HS-27A (cell line): ENCODE measurements around the gene WDFY3.
"Not testable (repeated sequence)": the region's sequence is repeated elsewhere in the genome, so short reads cannot be mapped to it uniquely, and the experiment has no call there.

Source experiments
- DNase-seq: peaks from one replicate; pipeline ENCODE4 v3.0.0-alpha.2; 2012; ENCODE audit warnings: low read depth, missing footprints

Gene WDFY3

DNA sequence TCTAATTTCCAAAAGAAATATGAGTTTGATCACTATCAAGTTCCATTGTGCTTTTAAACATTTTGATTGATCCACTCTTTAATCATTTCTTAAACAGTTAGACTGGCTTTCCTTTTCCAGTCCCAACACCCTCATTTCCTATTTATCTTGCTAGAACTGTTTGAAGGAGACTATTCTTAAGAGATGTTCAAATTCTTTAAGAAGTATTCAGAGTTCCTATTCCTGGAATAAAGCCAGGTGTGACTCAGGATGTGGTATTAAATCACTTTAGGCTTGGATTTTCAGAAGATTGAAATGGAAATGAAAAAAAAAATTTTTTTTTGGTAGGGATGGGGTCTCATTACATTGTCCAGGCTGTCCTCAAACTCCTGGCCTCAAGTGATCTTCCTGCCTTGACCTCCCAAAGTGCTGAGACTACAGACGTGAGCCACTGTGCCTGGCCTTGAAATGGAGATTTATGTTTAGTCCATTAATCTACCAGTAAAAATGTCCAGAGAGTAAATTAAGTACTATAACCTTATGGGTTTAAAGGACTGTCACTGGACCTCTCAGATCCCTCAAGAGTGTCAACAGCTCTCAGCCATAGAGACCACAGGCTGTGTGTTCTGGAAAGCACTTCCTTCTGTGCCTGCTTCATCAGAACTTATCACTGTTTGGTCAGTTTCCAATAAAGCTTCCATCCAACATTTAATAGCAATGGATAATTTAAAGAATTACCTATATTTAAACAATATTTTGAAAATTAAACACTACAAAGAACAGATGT lies 292.8 kb downstream of the WDFY3 start:
- DNase-seq = peak; percentile 84

DNA sequence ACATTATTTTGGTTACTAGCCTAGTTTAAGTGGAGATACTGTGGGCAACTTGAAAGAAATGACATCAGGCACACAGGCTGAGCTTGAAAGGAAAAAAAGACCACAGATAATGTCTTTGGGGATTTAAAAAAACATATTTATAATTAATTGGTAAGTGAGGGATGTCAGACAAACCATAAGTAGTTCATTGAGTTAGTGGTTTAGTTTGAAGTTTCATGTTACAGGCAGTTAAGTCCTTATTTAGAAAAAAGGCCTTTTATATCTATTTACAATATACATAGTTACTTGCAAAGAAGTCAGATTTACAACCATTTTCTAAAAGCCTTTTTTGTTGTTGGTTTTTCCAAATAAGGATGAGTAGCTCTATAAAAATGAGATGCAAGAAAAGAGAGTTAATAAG lies 294.3 kb downstream of the WDFY3 start:
- DNase-seq = no peak

DNA sequence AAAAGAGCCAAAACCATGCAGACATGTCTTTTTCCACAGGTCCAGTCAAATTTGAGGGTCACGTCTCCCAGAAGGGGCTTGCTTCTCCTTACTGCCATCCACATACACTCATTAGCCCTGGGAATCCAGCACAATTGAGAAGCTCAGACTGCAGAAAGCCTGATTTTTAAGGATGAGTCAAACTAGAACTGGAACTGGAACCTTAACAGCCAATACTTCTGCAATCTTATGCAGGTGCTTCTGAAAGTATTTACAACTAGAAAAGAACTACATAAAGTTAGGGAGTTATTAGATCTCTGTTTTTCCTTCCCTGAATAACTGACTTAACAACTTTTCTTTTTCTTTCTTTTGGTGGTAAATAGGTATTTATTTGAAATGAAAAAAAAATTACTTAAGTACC lies 297.3 kb downstream of the WDFY3 start:
- no peak for DNase-seq

DNA sequence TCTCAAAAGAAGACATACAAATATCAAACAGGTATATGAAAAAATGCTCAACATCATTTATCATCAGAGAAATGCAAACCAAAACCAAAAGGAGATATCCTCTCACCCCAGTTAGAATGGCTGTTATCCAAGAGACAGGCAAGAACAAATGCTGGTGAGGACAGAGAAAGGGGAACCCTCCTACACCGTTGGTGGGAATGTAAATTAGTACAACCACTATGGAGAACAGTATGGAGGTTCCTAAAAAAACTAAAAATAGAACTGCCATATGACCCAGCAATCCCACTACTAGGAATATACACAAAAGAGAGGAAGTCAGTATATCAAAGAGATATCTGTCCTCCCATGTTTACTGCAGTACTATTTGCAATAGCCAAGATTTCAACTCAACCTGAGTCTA lies 300.1 kb downstream of the WDFY3 start:
- DNase-seq = no peak

- not testable (repeated sequence) for DNase-seq
Measured at GRCh38 chr4:84664767-84665166, 301.7 kb downstream of the WDFY3 start.

- no peak for DNase-seq
Measured at GRCh38 chr4:84661191-84661939, 305.1 kb downstream of the WDFY3 start.

DNA sequence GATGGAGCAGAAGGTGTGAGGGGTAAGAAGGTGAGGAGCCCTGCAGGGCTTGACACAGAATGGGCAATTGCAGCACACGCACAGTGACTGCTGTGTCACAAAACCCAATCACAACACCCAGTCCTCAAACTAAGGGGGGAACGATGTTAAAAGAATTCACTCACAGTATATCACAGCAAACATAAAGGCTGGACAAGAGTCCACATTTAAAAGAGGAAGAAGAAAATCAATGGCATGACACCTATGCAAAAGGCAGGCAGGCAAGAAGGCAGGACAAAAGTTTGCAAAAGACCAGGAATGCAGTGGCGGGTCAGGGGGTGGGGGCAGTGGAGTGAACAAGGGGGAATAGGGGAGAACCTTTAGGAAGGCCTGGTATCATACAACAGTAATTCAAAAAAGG lies 305.9 kb downstream of the WDFY3 start:
- no peak for DNase-seq

- no peak for DNase-seq
Measured at GRCh38 chr4:84652478-84652877, 314.0 kb downstream of the WDFY3 start.

DNA sequence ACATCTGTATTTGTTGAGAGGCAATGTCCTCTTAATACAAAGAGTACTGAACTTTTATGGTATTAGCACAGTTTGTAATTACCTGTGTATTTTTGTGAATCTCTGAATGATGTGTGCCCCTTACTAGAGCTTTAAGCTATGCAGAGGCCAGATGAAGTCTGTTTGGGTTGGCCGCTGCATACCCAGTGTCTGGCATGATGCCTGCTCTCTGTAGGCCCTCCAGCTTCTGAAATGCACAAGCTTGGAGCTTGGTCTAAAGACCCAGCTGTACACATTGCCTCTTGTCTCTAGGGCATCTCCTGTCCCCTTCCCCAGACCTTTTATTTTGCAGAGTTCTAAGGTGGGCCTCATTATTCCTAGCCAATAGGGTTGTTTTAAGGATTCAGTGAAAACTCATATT lies 315.0 kb downstream of the WDFY3 start:
- DNase-seq = no peak

GRCh38 chr4:84648863-84649647 lies 317.4 kb downstream of the WDFY3 start:
- DNase-seq = no peak

- no peak for DNase-seq
Measured at GRCh38 chr4:84648178-84648577, 318.3 kb downstream of the WDFY3 start.

DNA sequence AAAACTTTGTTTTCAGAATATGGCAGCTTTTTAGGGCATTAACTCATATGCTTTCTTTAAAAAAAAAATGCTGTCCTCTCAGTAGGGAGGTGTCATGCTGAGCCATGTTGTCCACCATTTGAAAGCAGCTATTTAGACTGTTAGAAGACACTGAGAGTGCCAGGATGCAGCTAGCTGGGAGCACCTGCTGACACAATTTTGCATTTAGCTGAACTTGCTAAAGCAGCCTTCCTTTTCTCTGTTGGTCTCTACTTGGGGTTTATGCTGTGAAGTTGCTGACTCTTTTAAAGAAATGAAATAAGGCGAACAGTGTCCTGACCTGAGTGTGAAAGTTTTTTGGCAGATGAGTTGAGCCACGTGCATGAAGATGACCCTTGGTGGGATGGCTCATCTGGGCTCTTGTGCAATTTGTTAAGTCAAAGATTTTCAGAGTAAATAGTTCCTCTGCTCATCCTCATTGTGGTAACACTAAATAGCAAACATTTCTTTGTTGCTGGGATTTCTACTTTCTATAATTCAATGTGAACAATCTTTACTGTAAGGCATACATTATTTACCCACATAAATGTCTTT lies 319.1 kb downstream of the WDFY3 start:
- no peak for DNase-seq

GRCh38 chr4:84644087-84644486 lies 322.4 kb downstream of the WDFY3 start:
- no peak for DNase-seq

- no peak for DNase-seq
Measured at GRCh38 chr4:84639145-84639544, 327.3 kb downstream of the WDFY3 start.

GRCh38 chr4:84638092-84638491 lies 328.4 kb downstream of the WDFY3 start:
- DNase-seq = no peak

DNA sequence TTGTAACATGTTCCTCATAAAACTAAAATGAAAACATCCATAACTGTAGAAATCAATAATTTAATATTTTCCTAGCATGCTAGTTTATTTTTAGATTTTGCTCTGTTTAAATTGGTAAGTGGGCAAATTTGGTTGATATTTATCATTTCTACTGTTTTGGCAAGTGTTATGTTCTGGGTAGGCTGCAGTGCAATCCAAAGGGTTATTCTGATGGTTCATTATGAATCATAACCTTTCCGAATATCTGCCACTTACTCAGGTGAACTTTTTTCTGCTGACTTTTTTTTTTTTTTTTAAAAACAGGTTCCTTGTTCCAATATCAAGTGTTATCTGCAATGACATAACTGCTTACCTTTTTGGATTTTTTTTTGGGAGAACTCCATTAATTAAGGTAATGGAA lies 331.5 kb downstream of the WDFY3 start:
- no peak for DNase-seq

- peak; percentile 5 for DNase-seq
Measured at GRCh38 chr4:84632092-84632491, 334.4 kb downstream of the WDFY3 start.

DNA sequence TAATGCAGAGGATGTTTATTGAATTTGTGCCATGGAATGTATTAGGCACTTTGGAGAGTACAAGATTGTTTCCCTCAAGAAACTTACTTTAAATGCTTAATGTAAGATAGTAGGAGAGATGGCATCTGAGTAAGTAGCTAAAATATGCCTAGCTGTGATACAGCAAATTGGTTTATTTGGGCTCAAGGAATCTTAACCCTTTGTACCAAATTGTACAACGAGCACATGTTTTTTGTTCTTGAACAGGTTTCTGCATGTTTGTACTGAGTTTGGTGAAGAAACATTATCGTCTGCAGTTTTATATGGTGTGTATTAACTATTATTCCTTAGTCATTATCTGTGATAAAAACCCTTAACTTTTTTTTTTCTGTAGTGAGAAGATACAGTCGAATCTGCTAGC lies 334.9 kb downstream of the WDFY3 start:
- no peak for DNase-seq

- no peak for DNase-seq
Measured at GRCh38 chr4:84626673-84627072, 339.8 kb downstream of the WDFY3 start.

GRCh38 chr4:84623661-84624060 lies 342.8 kb downstream of the WDFY3 start:
- DNase-seq = no peak

DNA sequence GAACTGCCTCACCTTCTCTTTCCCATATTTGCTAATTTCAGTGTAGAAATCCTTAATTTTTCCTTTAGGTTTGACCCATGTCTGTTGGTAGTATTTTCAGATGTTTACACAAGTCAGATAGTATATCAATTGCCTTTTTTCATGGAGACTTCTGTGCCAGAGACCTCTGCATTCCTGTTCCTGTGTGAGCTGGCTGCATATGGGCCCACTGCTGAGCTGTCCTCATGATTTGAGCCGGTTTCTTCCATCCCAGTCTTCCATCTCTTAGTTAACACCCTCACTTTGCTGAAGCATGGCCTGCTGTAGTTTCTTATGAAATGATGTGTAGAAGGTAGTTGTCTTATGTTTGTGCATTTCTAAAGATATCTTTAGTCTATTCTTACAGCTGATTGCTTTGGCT lies 343.5 kb downstream of the WDFY3 start:
- no peak for DNase-seq
